ENCODE measurements around the gene NUCB1. TPM values are rescaled to one million over a fixed set of nuclear protein-coding genes. Genes with fewer than 3 reads are reported as not detected.

Gene NUCB1
- total RNA-seq, 1 experiment from 2014 or later, result 153 TPM

- H3K36me3 Mint-ChIP-seq, result peaks cover 13% of the 10 kb centered on the region
- peaks cover 15% of the 10 kb centered on the region for H3K4me1 Mint-ChIP-seq
- H3K4me3 Mint-ChIP-seq, result no peak overlapping the region
- no peak for DNase-seq (ENCODE audit: low spot score)
- ATAC-seq, result no peak
- no peak overlapping the region for H3K27ac Mint-ChIP-seq
- H3K9me3 Mint-ChIP-seq, result peaks cover 6% of the 10 kb centered on the region
- no peak for TF ChIP-seq HMGXB4 (CRISPR knock-in tag; IDR thresholded peaks at IDR 0.05)
- no peak for TF ChIP-seq MAX (CRISPR knock-in tag; IDR thresholded peaks at IDR 0.05)
- no peak for TF ChIP-seq NR1H2 (CRISPR knock-in tag; IDR thresholded peaks at IDR 0.05)
- TF ChIP-seq ZNF396 (CRISPR knock-in tag; IDR thresholded peaks at IDR 0.05; ENCODE audit: borderline replicate concordance), result no peak
- TF ChIP-seq, protein P1, sequence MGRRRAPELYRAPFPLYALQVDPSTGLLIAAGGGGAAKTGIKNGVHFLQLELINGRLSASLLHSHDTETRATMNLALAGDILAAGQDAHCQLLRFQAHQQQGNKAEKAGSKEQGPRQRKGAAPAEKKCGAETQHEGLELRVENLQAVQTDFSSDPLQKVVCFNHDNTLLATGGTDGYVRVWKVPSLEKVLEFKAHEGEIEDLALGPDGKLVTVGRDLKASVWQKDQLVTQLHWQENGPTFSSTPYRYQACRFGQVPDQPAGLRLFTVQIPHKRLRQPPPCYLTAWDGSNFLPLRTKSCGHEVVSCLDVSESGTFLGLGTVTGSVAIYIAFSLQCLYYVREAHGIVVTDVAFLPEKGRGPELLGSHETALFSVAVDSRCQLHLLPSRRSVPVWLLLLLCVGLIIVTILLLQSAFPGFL (CRISPR knock-in tag; IDR thresholded peaks at IDR 0.05; ENCODE audit: borderline replicate concordance), result no peak
- no peak for TF ChIP-seq MLX (CRISPR knock-in tag; IDR thresholded peaks at IDR 0.05)
- no peak for TF ChIP-seq GABPB1 (CRISPR knock-in tag; IDR thresholded peaks at IDR 0.05)
- no peak for TF ChIP-seq ZNF138 (CRISPR knock-in tag; conservative IDR thresholded peaks at IDR 0.05)
- no peak for TF ChIP-seq PRDM15 (CRISPR knock-in tag; IDR thresholded peaks at IDR 0.05)
- no peak for TF ChIP-seq ZNF121 (CRISPR knock-in tag; IDR thresholded peaks at IDR 0.05)
- TF ChIP-seq, protein P2, sequence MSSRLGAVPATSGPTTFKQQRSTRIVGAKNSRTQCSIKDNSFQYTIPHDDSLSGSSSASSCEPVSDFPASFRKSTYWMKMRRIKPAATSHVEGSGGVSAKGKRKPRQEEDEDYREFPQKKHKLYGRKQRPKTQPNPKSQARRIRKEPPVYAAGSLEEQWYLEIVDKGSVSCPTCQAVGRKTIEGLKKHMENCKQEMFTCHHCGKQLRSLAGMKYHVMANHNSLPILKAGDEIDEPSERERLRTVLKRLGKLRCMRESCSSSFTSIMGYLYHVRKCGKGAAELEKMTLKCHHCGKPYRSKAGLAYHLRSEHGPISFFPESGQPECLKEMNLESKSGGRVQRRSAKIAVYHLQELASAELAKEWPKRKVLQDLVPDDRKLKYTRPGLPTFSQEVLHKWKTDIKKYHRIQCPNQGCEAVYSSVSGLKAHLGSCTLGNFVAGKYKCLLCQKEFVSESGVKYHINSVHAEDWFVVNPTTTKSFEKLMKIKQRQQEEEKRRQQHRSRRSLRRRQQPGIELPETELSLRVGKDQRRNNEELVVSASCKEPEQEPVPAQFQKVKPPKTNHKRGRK (CRISPR knock-in tag; IDR thresholded peaks at IDR 0.05; ENCODE audit: borderline replicate concordance), result no peak
- TF ChIP-seq ZBTB21 (CRISPR knock-in tag; IDR thresholded peaks at IDR 0.05; ENCODE audit: borderline replicate concordance), result no peak
- TF ChIP-seq ZNF425 (CRISPR knock-in tag; conservative IDR thresholded peaks at IDR 0.05), result no peak
- no peak for TF ChIP-seq MYBL2 (CRISPR knock-in tag; IDR thresholded peaks at IDR 0.05)
- no peak for TF ChIP-seq ETV6 (CRISPR knock-in tag; IDR thresholded peaks at IDR 0.05)
- TF ChIP-seq TCF7 (CRISPR knock-in tag; IDR thresholded peaks at IDR 0.05; ENCODE audit: low read depth), result no peak
- peaks cover 28% of the 10 kb centered on the region for H3K27me3 Mint-ChIP-seq (ENCODE audit: low read depth)
- POLR2A ChIA-PET, result no interaction called here
- CTCF ChIA-PET, result interaction anchor here (1.2 kb wide), 1 partner anchor 32 kb away, joined by 4 read pairs; no protein-coding TSS in a partner anchor
These were observed 38.1 kb downstream of the NUCB1 start for GRCh38 chr19:48938256-48938655.

Measured in WTC11 (cell line).